CD14-positive monocyte (primary cell): ENCODE measurements around the gene AKR1B1. TPM values are rescaled to one million over a fixed set of nuclear protein-coding genes. Genes with fewer than 3 reads are reported as not detected.

ENCODE experiments used
- DNase-seq, 3 donors: peaks; one replicate each; pipeline ENCODE4 v3.0.0-alpha.2; 2011 to 2022
- H2AFZ ChIP-seq: 2 replicates; pipeline ENCODE4 v1.6.0; 2012; ENCODE audit warnings: mild to moderate bottlenecking, low read depth, low read length, inconsistent platforms; ENCODE audit not compliant: insufficient read depth, poor library complexity, severe bottlenecking
- H3K27ac ChIP-seq, 2 donors: 1 replicate in 1 of 2; 2 replicates in 1 of 2; pipeline ENCODE4 v1.5.1; 2012 to 2013; ENCODE audit warnings: low read length in 2 of 2, control low read depth in 1 of 2, inconsistent platforms in 1 of 2, low read depth in 1 of 2, mild to moderate bottlenecking in 1 of 2
- H3K27me3 ChIP-seq, 2 donors: one replicate each; pipeline versions ENCODE4 v1.6.0 to v1.6.1; 2011 to 2013; ENCODE audit warnings: low read length in 2 of 2; ENCODE audit not compliant: control insufficient read depth in 2 of 2, insufficient read depth in 2 of 2
- H3K36me3 ChIP-seq, 2 donors: replicated peaks in 1 of 2; 1 replicate in 1 of 2; 2 replicates in 1 of 2; pipeline versions ENCODE4 v1.5.1 to v1.6.1; 2012 to 2013; ENCODE audit warnings: low read length in 2 of 2, control low read depth in 1 of 2, inconsistent platforms in 1 of 2, mild to moderate bottlenecking in 1 of 2; ENCODE audit not compliant: insufficient read depth in 2 of 2, control insufficient read depth in 1 of 2
- H3K4me1 ChIP-seq, 2 donors: 1 replicate in 1 of 2; 2 replicates in 1 of 2; pipeline versions ENCODE4 v1.5.1 to v1.6.1; 2012 to 2013; ENCODE audit warnings: low read length in 2 of 2, control low read depth in 1 of 2, inconsistent platforms in 1 of 2, mild to moderate bottlenecking in 1 of 2, moderate library complexity in 1 of 2; ENCODE audit not compliant: insufficient read depth in 2 of 2, control insufficient read depth in 1 of 2
- H3K4me2 ChIP-seq: replicated peaks from 2 replicates; pipeline ENCODE3; 2012; ENCODE audit warnings: low read length, moderate library complexity, mild to moderate bottlenecking; ENCODE audit not compliant: poor library complexity, severe bottlenecking; ENCODE audit errors: extremely low read depth
- H3K4me3 ChIP-seq, 3 experiments: fragments of 200-600 bp in 1 of 3; sonication (generic) in 1 of 3; replicated peaks in 1 of 3; 1 replicate in 2 of 3; 2 replicates in 1 of 3; pipeline ENCODE4 v1.5.1; 2011 to 2013; ENCODE audit warnings: low read length in 3 of 3, mild to moderate bottlenecking in 3 of 3, control low read depth in 2 of 3, low read depth in 2 of 3, inconsistent platforms in 1 of 3, moderate library complexity in 1 of 3
- H3K79me2 ChIP-seq: 2 replicates; pipeline ENCODE4 v1.6.0; 2012; ENCODE audit warnings: mild to moderate bottlenecking, control low read depth, inconsistent platforms, low read length, moderate library complexity; ENCODE audit not compliant: insufficient read depth
- H3K9ac ChIP-seq: 2 replicates; pipeline ENCODE4 v1.6.0; 2017; ENCODE audit warnings: low read length, mild to moderate bottlenecking; ENCODE audit not compliant: insufficient read depth, poor library complexity, severe bottlenecking
- H3K9me3 ChIP-seq, 2 donors: replicated peaks in 1 of 2; 1 replicate in 1 of 2; 2 replicates in 1 of 2; pipeline versions ENCODE4 v1.5.1 to v1.6.1; 2012 to 2013; ENCODE audit warnings: low read length in 2 of 2, control low read depth in 1 of 2; ENCODE audit not compliant: control insufficient read depth in 1 of 2, insufficient read depth in 1 of 2
- H4K20me1 ChIP-seq: 2 replicates; pipeline ENCODE4 v1.6.0; 2012; ENCODE audit warnings: mild to moderate bottlenecking, low read length, control low read depth, moderate library complexity; ENCODE audit not compliant: insufficient read depth
- H3K27ac Mint-ChIP-seq, 7 donors: one replicate each; pipeline ENCODE4 v1.8.0; 2020; ENCODE audit warnings: mild to moderate bottlenecking in 7 of 7, mixed read lengths in 7 of 7, moderate library complexity in 6 of 7, inconsistent platforms in 2 of 7
- H3K27me3 Mint-ChIP-seq, 3 donors: one replicate each; pipeline ENCODE4 v1.8.0; 2021 to 2022; ENCODE audit warnings: low read depth in 3 of 3, mild to moderate bottlenecking in 3 of 3, mixed read lengths in 3 of 3, moderate library complexity in 3 of 3, inconsistent platforms in 1 of 3
- H3K36me3 Mint-ChIP-seq, 2 donors: one replicate each; pipeline ENCODE4 v1.8.0; 2020; ENCODE audit warnings: mixed read lengths in 2 of 2, inconsistent platforms in 1 of 2, mild to moderate bottlenecking in 1 of 2
- H3K4me1 Mint-ChIP-seq: one replicate; pipeline ENCODE4 v1.8.0; 2020; ENCODE audit warnings: mild to moderate bottlenecking, mixed read lengths
- H3K4me3 Mint-ChIP-seq, 2 donors: one replicate each; pipeline ENCODE4 v1.8.0; 2020; ENCODE audit warnings: mild to moderate bottlenecking in 2 of 2, mixed read lengths in 2 of 2, moderate library complexity in 1 of 2
- H3K9me3 Mint-ChIP-seq, 7 donors: one replicate each; pipeline ENCODE4 v1.8.0; 2020 to 2022; ENCODE audit warnings: mixed read lengths in 7 of 7, mild to moderate bottlenecking in 6 of 7, moderate library complexity in 6 of 7, inconsistent platforms in 2 of 7
- CTCF ChIP-seq: fragments of 200-600 bp; IDR thresholded peaks from one replicate; pipeline ENCODE4 v1.8.0; 2022; ENCODE audit warnings: antibody characterized with exemption, mild to moderate bottlenecking
- WGBS: methylation state at CpG from one replicate; pipeline ENCODE4 v1.1.5; 2013; ENCODE audit warnings: missing lambda C conversion rate; ENCODE audit not compliant: insufficient coverage; 5-methylcytosine and 5-hydroxymethylcytosine counted together
- intact Hi-C, 2 donors: fragments of 100-400 bp; cut with micrococcal nuclease; formaldehyde crosslinking; loops; one replicate each; pipeline versions ENCODE4 v1.15.0 to v1.15.1; 2023
- polyA plus RNA-seq, 3 donors: library from polyadenylated mRNA; depleted of rRNA in 1 of 3; unstranded in 2 of 3; stranded (reverse) in 1 of 3; fragments of 300-500 nt in 2 of 3; fragments of >200 nt in 1 of 3; fragmentation: Illumina TruSeq in 2 of 3; gene quantifications; 1 replicate in 2 of 3; 2 replicates in 1 of 3; pipeline ENCODE4 v1.2.3, GENCODE V29; 2012 to 2021

The AKR1B1 gene
- polyA plus RNA-seq, 3 donors, result 50.1 to 66.4 (median 62.6) TPM

DNA sequence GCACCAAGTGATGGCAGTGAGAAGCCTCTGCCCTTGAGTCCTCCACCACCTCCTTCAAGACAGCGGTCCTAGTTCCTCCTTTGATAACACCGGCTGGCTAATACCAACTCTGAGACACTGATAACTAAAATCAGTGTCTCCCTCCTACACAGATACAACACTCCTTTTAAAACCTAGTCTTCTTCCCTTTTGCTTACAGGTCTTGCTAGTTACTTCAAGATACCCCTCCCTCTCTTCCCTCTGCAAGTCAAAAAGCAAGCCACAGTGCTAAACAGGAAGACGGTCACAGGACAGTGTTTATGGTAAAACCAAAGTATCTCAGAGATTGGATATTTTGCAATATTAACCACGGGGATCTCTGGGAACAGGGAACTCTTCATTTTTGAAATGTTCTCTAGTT lies 4.6 kb downstream of the AKR1B1 start:
- Histone ChIP-seq H3K4me3 (peak overlapping the region in 2 of 3 experiments; percentile 5 to 59), H3K27ac (peak overlapping the region; percentile 34 to 63), H3K27me3 (no peaks in the 10 kb centered on the region), H4K20me1 (no peaks in the 10 kb centered on the region), H3K9ac (no peak overlapping the region), H3K4me1 (peaks cover 33 to 43% of the 10 kb centered on the region in 2 donors), H3K9me3 (no peaks in the 10 kb centered on the region), H2AFZ (peak overlapping the region; percentile 74), H3K36me3 (peaks cover 14 to 24% of the 10 kb centered on the region in 2 donors), H3K79me2 (peaks cover 10% of the 10 kb centered on the region), H3K4me2 (peak overlapping the region; percentile 60)
- no peak for TF ChIP-seq CTCF
- DNase-seq, result peak; percentile 32 to 45 (median 39)
- H3K27me3 Mint-ChIP-seq, result peaks cover 0 to 7% (median 1%) of the 10 kb centered on the region in 3 donors
- peaks cover 43% of the 10 kb centered on the region for H3K4me1 Mint-ChIP-seq
- peak overlapping the region; percentile 32 to 85 (median 74) for H3K27ac Mint-ChIP-seq
- no peaks in the 10 kb centered on the region for H3K9me3 Mint-ChIP-seq
- 0% methylated on average over 3 of the region's 4 CpGs for WGBS
- peak overlapping the region; percentile 60 to 91 for H3K4me3 Mint-ChIP-seq
- intact Hi-C loops, result no loop called here
- H3K36me3 Mint-ChIP-seq, result peaks cover 22 to 28% of the 10 kb centered on the region in 2 donors

DNA sequence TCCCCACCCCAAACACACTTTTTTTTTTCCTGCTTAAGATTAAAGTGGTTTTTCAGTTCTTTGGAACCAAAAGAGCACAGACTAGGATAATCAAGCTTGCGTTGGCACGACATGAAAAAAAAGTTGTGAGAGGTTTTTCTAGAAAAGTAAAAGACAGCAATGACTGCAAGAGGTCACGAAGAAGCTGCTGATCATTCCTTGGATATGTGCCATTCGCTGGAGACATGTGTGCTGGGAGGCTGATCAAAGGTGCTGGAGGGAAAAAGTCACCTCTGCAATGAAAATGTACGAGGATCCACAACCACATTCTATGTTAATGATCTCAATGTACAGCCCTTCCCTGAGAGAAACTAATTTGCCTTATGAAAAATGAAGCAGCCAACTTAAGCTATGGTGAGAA lies 5.4 kb downstream of the AKR1B1 start:
- peak overlapping the region in 1 of 3 experiments; percentile 59 for H3K4me3 ChIP-seq
- H3K27ac ChIP-seq, result peak overlapping the region in 1 of 2 donors; percentile 63
- no peak for DNase-seq
- H3K27me3 Mint-ChIP-seq, result peaks cover 0 to 7% (median 1%) of the 10 kb centered on the region in 3 donors
- H3K4me1 ChIP-seq, result peaks cover 36 to 41% of the 10 kb centered on the region in 2 donors
- peaks cover 14 to 24% of the 10 kb centered on the region in 2 donors for H3K36me3 ChIP-seq
- peaks cover 10% of the 10 kb centered on the region for H3K79me2 ChIP-seq
- peaks cover 26 to 32% of the 10 kb centered on the region in 2 donors for H3K36me3 Mint-ChIP-seq
- intact Hi-C loops, result no loop called here
- peaks cover 47% of the 10 kb centered on the region for H3K4me1 Mint-ChIP-seq
- no peak overlapping the region for H3K4me3 Mint-ChIP-seq
- 100% methylated on average over 3 of the region's 5 CpGs for WGBS
- no peak for TF ChIP-seq CTCF
- no peaks in the 10 kb centered on the region for H4K20me1 ChIP-seq
- peak overlapping the region; percentile 6 for H3K9ac ChIP-seq
- no peaks in the 10 kb centered on the region for H3K27me3 ChIP-seq
- peak overlapping the region in 2 of 7 donors; percentile 73 to 76 for H3K27ac Mint-ChIP-seq
- no peaks in the 10 kb centered on the region for H3K9me3 ChIP-seq
- no peaks in the 10 kb centered on the region for H3K9me3 Mint-ChIP-seq
- no peak overlapping the region for H2AFZ ChIP-seq
- H3K4me2 ChIP-seq, result peak overlapping the region; percentile 60
